Astrocyte (in vitro differentiated cells and primary cell): ENCODE results near the gene NUTM2G. TPM values are rescaled to one million over a fixed set of nuclear protein-coding genes. Genes with fewer than 3 reads are reported as not detected.
"Not testable (repeated sequence)": the region's sequence is repeated elsewhere in the genome, so short reads cannot be mapped to it uniquely, and the experiment has no call there.

Source experiments
- DNase-seq: peaks from one replicate; pipeline ENCODE4 v3.0.0-alpha.2; 2010; ENCODE audit warnings: low read depth
- FAIRE-seq: peaks from 2 replicates; lab custom pipeline; 2011; peaks lifted over from hg19 to GRCh38; lab: Jason Lieb, UNC
- H2AFZ ChIP-seq: 2 replicates; pipeline ENCODE4 v1.6.0; 2012; ENCODE audit warnings: low read depth, low read length, inconsistent platforms
- H3K27ac ChIP-seq: 2 replicates; pipeline ENCODE4 v1.5.1; 2011; ENCODE audit warnings: low read depth, low read length, inconsistent platforms
- H3K27me3 ChIP-seq: 2 replicates; pipeline ENCODE4 v1.6.0; 2011; ENCODE audit warnings: low read length, inconsistent platforms; ENCODE audit not compliant: insufficient read depth
- H3K36me3 ChIP-seq: 2 replicates; pipeline ENCODE4 v1.5.1; 2011; ENCODE audit warnings: low read length, inconsistent platforms; ENCODE audit not compliant: insufficient read depth
- H3K4me1 ChIP-seq: 2 replicates; pipeline ENCODE4 v1.5.1; 2011; ENCODE audit warnings: low read length, inconsistent platforms; ENCODE audit not compliant: insufficient read depth
- H3K4me2 ChIP-seq: 2 replicates; pipeline ENCODE4 v1.6.0; 2012; ENCODE audit warnings: low read length, inconsistent platforms
- H3K4me3 ChIP-seq: 2 replicates; pipeline ENCODE4 v1.5.1; 2011; ENCODE audit warnings: low read depth, mild to moderate bottlenecking, low read length, inconsistent platforms; ENCODE audit not compliant: insufficient read depth
- H3K79me2 ChIP-seq: 2 replicates; pipeline ENCODE4 v1.6.0; 2012; ENCODE audit warnings: mild to moderate bottlenecking, low read length, inconsistent platforms; ENCODE audit not compliant: insufficient read depth
- H3K9ac ChIP-seq: 2 replicates; pipeline ENCODE4 v1.6.0; 2012; ENCODE audit warnings: mild to moderate bottlenecking, low read length, inconsistent platforms
- H3K9me3 ChIP-seq: 2 replicates; pipeline ENCODE4 v1.5.1; 2012; ENCODE audit warnings: low read depth, mild to moderate bottlenecking, low read length, inconsistent platforms; ENCODE audit not compliant: insufficient read depth
- H4K20me1 ChIP-seq: 2 replicates; pipeline ENCODE4 v1.6.0; 2012; ENCODE audit warnings: low read length, inconsistent platforms; ENCODE audit not compliant: insufficient read depth
- H3K27ac Mint-ChIP-seq: one replicate; pipeline ENCODE4 v1.8.0; 2021; ENCODE audit warnings: mild to moderate bottlenecking, mixed read lengths; ENCODE audit not compliant: unreplicated experiment
- H3K27me3 Mint-ChIP-seq: one replicate; pipeline ENCODE4 v1.8.0; 2021; ENCODE audit warnings: low read depth, mixed read lengths; ENCODE audit not compliant: unreplicated experiment
- H3K36me3 Mint-ChIP-seq: one replicate; pipeline ENCODE4 v1.8.0; 2021; ENCODE audit warnings: low read depth, mixed read lengths; ENCODE audit not compliant: unreplicated experiment
- H3K4me1 Mint-ChIP-seq: one replicate; pipeline ENCODE4 v1.8.0; 2021; ENCODE audit warnings: low read depth, mixed read lengths; ENCODE audit not compliant: unreplicated experiment
- H3K4me3 Mint-ChIP-seq: one replicate; pipeline ENCODE4 v1.8.0; 2021; ENCODE audit warnings: mild to moderate bottlenecking, moderate library complexity, mixed read lengths; ENCODE audit not compliant: unreplicated experiment
- H3K9me3 Mint-ChIP-seq: one replicate; pipeline ENCODE4 v1.8.0; 2021; ENCODE audit warnings: mild to moderate bottlenecking, mixed read lengths; ENCODE audit not compliant: unreplicated experiment
- total RNA-seq: library from RNA; stranded (reverse); gene quantifications from 2 replicates; pipeline ENCODE4 v1.2.1, GENCODE V29; 2021

The NUTM2G gene
- total RNA-seq, 1 donor from 2014 or later = not detected

DNA sequence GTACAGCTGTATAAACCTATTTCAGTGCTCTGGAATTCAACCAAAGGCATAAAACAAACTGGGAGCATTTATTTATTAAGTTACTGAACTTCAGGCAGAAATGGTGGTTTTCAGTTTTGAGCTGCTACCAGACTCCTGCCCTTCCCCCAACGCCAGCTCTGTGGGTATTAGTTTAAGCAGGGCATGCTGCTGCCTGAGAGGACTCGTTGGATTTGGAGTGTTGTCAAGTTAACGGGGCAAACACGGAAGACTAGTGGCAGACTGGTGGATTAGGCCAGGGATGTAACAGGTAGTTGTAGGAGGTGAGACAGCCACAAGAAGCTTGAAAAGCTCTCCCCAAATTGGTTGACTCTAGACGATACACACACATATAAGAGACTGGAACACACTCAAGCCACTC is 38.9 kb downstream of the NUTM2G start:
- H3K79me2 ChIP-seq, H3K36me3 Mint-ChIP-seq, H3K27ac Mint-ChIP-seq, H3K27me3 Mint-ChIP-seq, H3K36me3 ChIP-seq, H4K20me1 ChIP-seq, H3K4me3 ChIP-seq, H3K27ac ChIP-seq, H3K9me3 Mint-ChIP-seq, FAIRE-seq, H3K27me3 ChIP-seq, H3K4me3 Mint-ChIP-seq, H3K9ac ChIP-seq, H2AFZ ChIP-seq, H3K4me2 ChIP-seq, H3K9me3 ChIP-seq, H3K4me1 Mint-ChIP-seq, DNase-seq, H3K4me1 ChIP-seq: not testable (repeated sequence)

DNA sequence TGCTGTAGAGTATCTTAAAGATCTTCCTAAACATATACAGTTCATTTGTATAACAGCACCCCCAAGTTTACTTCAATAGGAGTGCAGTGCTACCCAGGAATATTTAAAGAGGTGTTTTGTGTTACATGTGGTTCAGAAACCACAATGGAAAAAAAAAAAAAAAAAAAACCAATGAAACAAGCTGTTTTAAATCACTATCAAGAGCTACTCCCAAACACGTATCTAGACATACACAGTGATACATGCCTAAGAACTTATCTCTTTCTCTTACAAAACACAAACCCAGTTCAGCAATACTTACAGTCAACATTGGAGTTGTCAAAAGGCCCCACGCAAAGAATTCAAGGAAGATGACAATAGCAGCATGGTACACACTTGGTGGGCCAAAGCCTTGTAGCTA is 43.9 kb downstream of the NUTM2G start:
- peaks cover 18% of the 10 kb centered on the region for H3K79me2 ChIP-seq
- not testable (repeated sequence) for H3K4me1 ChIP-seq, H3K27ac ChIP-seq, DNase-seq, H3K27me3 ChIP-seq, H3K27ac Mint-ChIP-seq, H3K4me3 ChIP-seq, FAIRE-seq, H3K4me1 Mint-ChIP-seq, H3K9me3 Mint-ChIP-seq, H2AFZ ChIP-seq, H4K20me1 ChIP-seq, H3K36me3 Mint-ChIP-seq, H3K9ac ChIP-seq, H3K4me2 ChIP-seq, H3K27me3 Mint-ChIP-seq, H3K9me3 ChIP-seq, H3K36me3 ChIP-seq, H3K4me3 Mint-ChIP-seq

- H3K9me3 Mint-ChIP-seq, FAIRE-seq, H3K4me2 ChIP-seq, H3K27me3 ChIP-seq, H3K36me3 ChIP-seq, DNase-seq, H3K27ac Mint-ChIP-seq, H3K9ac ChIP-seq, H3K4me3 ChIP-seq, H3K4me3 Mint-ChIP-seq, H3K4me1 Mint-ChIP-seq, H3K27ac ChIP-seq, H2AFZ ChIP-seq, H3K9me3 ChIP-seq, H3K36me3 Mint-ChIP-seq, H3K4me1 ChIP-seq, H3K27me3 Mint-ChIP-seq, H4K20me1 ChIP-seq: not testable (repeated sequence)
- peaks cover 29% of the 10 kb centered on the region for H3K79me2 ChIP-seq
These were observed 45.4 kb downstream of the NUTM2G start for GRCh38 chr9:96974037-96974436.

DNA sequence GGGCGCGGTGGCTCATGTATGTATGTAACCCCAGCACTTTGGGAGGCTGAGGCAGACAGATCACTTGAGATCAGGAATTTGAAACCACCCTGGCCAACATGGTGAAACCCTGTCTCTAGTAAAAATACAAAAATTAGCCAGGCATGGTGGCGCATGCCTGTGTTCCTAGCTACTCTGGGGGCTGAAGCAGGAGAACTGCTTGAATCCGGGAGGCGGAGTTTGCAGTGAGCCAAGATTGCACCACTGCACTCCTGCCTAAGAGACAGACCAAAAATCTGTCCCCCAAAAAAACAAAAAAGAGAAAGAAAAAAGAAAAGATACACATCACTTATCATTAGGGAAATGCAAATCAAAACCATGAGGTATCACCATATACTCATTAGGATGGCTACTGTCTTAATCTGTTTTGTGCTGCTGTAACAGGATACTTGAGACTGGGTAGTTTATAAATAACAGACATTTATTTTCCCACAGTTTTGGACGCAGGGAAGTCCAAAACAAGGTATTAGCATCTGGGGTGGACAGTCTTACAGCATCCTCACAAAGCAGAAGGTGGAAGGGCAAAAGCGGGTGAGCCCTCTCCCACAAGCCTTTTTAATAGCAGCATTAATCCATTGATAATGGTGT is 55.0 kb downstream of the NUTM2G start:
- H3K36me3 Mint-ChIP-seq, FAIRE-seq, H3K4me1 Mint-ChIP-seq: not testable (repeated sequence)

DNA sequence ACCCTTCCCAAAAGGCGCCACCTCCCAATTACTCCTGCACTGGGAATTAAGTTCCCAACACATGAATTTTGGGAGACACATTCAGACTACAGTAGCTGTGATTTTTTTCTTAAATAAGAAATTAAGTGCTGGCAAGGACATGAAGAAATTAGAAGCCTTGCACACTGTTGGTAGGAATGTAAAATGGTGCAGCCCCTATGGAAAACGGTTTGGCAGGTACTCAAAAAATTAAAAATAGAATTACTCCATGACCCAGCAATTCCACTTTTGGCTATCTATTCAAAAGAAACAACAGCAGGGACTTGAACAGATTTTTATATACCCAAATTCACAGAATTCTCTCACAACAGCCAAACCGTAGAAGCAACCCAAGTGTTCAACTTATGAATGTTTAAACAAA is 55.5 kb downstream of the NUTM2G start:
- not testable (repeated sequence) for H3K9ac ChIP-seq, H3K27me3 ChIP-seq, H3K4me1 ChIP-seq, H3K4me3 Mint-ChIP-seq, H3K27me3 Mint-ChIP-seq, H3K4me2 ChIP-seq, H4K20me1 ChIP-seq, H2AFZ ChIP-seq, H3K27ac ChIP-seq, H3K9me3 Mint-ChIP-seq, H3K9me3 ChIP-seq, H3K36me3 Mint-ChIP-seq, H3K27ac Mint-ChIP-seq, H3K4me3 ChIP-seq, H3K36me3 ChIP-seq, FAIRE-seq, DNase-seq, H3K4me1 Mint-ChIP-seq
- peaks cover 40% of the 10 kb centered on the region for H3K79me2 ChIP-seq

More for the DNA sequence above, 55.0 kb downstream of the NUTM2G start:
- H3K9ac ChIP-seq, DNase-seq, H2AFZ ChIP-seq, H3K9me3 Mint-ChIP-seq, H3K27me3 ChIP-seq, H3K27ac ChIP-seq, H3K9me3 ChIP-seq, H4K20me1 ChIP-seq, H3K4me3 Mint-ChIP-seq, H3K27ac Mint-ChIP-seq, H3K4me2 ChIP-seq, H3K4me1 ChIP-seq, H3K27me3 Mint-ChIP-seq, H3K4me3 ChIP-seq, H3K36me3 ChIP-seq: not testable (repeated sequence)
- H3K79me2 ChIP-seq = peaks cover 40% of the 10 kb centered on the region

DNA sequence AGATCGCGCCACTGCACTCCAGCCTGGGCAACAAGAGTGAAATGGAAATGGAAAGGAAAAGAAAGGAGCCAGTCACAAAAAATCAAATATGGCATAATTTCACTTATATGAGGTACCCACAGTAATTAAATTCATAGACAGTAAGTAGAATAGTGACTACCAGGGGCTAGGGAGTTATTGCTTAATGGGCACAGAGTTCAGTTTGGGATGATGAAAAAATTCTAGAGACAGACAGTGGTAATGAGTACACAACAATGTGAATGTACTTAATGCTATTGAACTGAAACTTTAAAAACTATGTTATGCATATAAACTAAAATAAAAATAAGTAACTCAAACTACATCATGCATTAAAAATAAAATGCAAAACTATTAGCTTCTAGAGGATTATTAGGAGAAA is 56.2 kb downstream of the NUTM2G start:
- not testable (repeated sequence) for H3K27me3 ChIP-seq, H3K36me3 Mint-ChIP-seq, H3K27ac ChIP-seq, H3K4me1 Mint-ChIP-seq, H3K9me3 Mint-ChIP-seq, H3K4me3 ChIP-seq, DNase-seq, H2AFZ ChIP-seq, H3K4me1 ChIP-seq, H3K9me3 ChIP-seq, H3K9ac ChIP-seq, H4K20me1 ChIP-seq, H3K4me2 ChIP-seq, H3K4me3 Mint-ChIP-seq, H3K36me3 ChIP-seq, H3K27me3 Mint-ChIP-seq, H3K27ac Mint-ChIP-seq
- peak; percentile 23 for FAIRE-seq
- peaks cover 40% of the 10 kb centered on the region for H3K79me2 ChIP-seq
